KMS-11 (cell line): ENCODE data around the gene ZFP64.
A peak's percentile ranks its signal among the peaks of the same experiment; 100 is the strongest.
"Not testable (repeated sequence)": the region's sequence is repeated elsewhere in the genome, so short reads cannot be mapped to it uniquely, and the experiment has no call there.

Experiments
- H2AFZ ChIP-seq: fragments of 200-600 bp; sonication (generic); 2 replicates; pipeline ENCODE4 v1.6.1; 2016; ENCODE audit warnings: antibody characterized with exemption, mixed run types, low read depth
- H3K27ac ChIP-seq: fragments of 200-600 bp; sonication (generic); 2 replicates; pipeline ENCODE4 v1.6.1; 2016; ENCODE audit warnings: mild to moderate bottlenecking, mixed run types
- H3K27me3 ChIP-seq: fragments of 200-600 bp; sonication (generic); 2 replicates; pipeline ENCODE4 v1.6.1; 2017; ENCODE audit warnings: mild to moderate bottlenecking, low read depth, mixed run types, moderate library complexity; ENCODE audit not compliant: insufficient read depth
- H3K36me3 ChIP-seq: fragments of 200-600 bp; sonication (generic); 2 replicates; pipeline ENCODE4 v1.6.1; 2017; ENCODE audit warnings: mild to moderate bottlenecking, mixed run types; ENCODE audit not compliant: insufficient read depth
- H3K4me1 ChIP-seq: fragments of 200-600 bp; sonication (generic); 2 replicates; pipeline ENCODE4 v1.6.1; 2016; ENCODE audit warnings: mild to moderate bottlenecking, low read depth, mixed run types; ENCODE audit not compliant: poor library complexity, severe bottlenecking
- H3K4me2 ChIP-seq: fragments of 200-600 bp; sonication (generic); 2 replicates; pipeline ENCODE4 v1.7.0; 2016; ENCODE audit warnings: mild to moderate bottlenecking, mixed run types
- H3K4me3 ChIP-seq: fragments of 200-600 bp; sonication (generic); IDR thresholded peaks from 2 replicates; pipeline ENCODE4 v1.6.1; 2017; ENCODE audit warnings: low read depth, low read length, mixed read lengths; ENCODE audit not compliant: insufficient read depth
- H3K79me2 ChIP-seq: fragments of 200-600 bp; sonication (generic); 2 replicates; pipeline ENCODE4 v1.6.1; 2016; ENCODE audit warnings: low read depth, mixed run types; ENCODE audit not compliant: insufficient read depth
- H3K9ac ChIP-seq: fragments of 200-600 bp; sonication (generic); 2 replicates; pipeline ENCODE4 v1.6.1; 2016; ENCODE audit warnings: mild to moderate bottlenecking, mixed run types
- H4K20me1 ChIP-seq: fragments of 200-600 bp; sonication (generic); 2 replicates; pipeline ENCODE4 v1.6.1; 2016; ENCODE audit warnings: mild to moderate bottlenecking, mixed run types; ENCODE audit not compliant: insufficient read depth
- TF ChIP-seq, protein P1 (sequence below): fragments of 200-600 bp; sonication (generic); conservative IDR thresholded peaks from 2 replicates; pipeline ENCODE4 v1.6.1; 2017; ENCODE audit warnings: low read depth, mild to moderate bottlenecking, antibody characterized with exemption, low read length, moderate library complexity, mixed read lengths

The ZFP64 gene

DNA sequence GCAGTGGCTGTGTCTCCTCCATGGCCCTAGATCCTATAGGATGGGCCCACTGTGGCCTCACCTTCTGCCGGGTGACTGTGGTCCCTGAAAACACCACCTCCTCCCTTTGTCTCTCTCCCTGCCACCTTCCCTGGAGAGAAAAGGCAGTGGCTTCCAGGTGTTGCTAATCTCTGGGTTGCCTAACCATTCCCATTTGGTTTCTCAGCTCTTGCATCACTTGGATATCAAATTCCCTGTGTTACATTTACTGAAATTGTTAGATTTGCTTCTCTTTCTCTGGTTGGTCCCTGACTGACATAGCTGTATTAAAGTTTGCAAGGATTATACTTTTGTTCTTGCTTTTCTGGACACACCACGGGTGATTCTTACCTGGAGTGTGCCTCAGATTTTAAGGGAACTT is 9.3 kb upstream of the ZFP64 start:
- no peaks in the 10 kb centered on the region for H4K20me1 ChIP-seq
- no peak overlapping the region for H3K27ac ChIP-seq
- no peak overlapping the region for H2AFZ ChIP-seq
- TF ChIP-seq, protein P1, sequence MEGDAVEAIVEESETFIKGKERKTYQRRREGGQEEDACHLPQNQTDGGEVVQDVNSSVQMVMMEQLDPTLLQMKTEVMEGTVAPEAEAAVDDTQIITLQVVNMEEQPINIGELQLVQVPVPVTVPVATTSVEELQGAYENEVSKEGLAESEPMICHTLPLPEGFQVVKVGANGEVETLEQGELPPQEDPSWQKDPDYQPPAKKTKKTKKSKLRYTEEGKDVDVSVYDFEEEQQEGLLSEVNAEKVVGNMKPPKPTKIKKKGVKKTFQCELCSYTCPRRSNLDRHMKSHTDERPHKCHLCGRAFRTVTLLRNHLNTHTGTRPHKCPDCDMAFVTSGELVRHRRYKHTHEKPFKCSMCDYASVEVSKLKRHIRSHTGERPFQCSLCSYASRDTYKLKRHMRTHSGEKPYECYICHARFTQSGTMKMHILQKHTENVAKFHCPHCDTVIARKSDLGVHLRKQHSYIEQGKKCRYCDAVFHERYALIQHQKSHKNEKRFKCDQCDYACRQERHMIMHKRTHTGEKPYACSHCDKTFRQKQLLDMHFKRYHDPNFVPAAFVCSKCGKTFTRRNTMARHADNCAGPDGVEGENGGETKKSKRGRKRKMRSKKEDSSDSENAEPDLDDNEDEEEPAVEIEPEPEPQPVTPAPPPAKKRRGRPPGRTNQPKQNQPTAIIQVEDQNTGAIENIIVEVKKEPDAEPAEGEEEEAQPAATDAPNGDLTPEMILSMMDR: no peak
- no peak overlapping the region for H3K9ac ChIP-seq
- H3K36me3 ChIP-seq: no peaks in the 10 kb centered on the region
- no peaks in the 10 kb centered on the region for H3K27me3 ChIP-seq
- no peaks in the 10 kb centered on the region for H3K79me2 ChIP-seq
- H3K4me1 ChIP-seq: peaks cover 4% of the 10 kb centered on the region
- H3K4me3 ChIP-seq: no peak overlapping the region
- H3K4me2 ChIP-seq: no peak overlapping the region

GRCh38 chr20:52196845-52197244 is 5.3 kb upstream of the ZFP64 start:
- no peak overlapping the region for H3K4me2 ChIP-seq
- H2AFZ ChIP-seq: no peak overlapping the region
- H3K27me3 ChIP-seq: no peaks in the 10 kb centered on the region
- no peak overlapping the region for H3K27ac ChIP-seq
- H3K36me3 ChIP-seq: no peaks in the 10 kb centered on the region
- H3K79me2 ChIP-seq: no peaks in the 10 kb centered on the region
- H3K9ac ChIP-seq: no peak overlapping the region
- H3K4me3 ChIP-seq: no peak overlapping the region
- TF ChIP-seq, protein P1: no peak
- no peaks in the 10 kb centered on the region for H4K20me1 ChIP-seq
- H3K4me1 ChIP-seq: peaks cover 12% of the 10 kb centered on the region

- H3K27me3 ChIP-seq: no peaks in the 10 kb centered on the region
- peaks cover 20% of the 10 kb centered on the region for H3K4me1 ChIP-seq
- H4K20me1 ChIP-seq: no peaks in the 10 kb centered on the region
- no peak overlapping the region for H3K4me3 ChIP-seq
- H3K9ac ChIP-seq: no peak overlapping the region
- no peaks in the 10 kb centered on the region for H3K36me3 ChIP-seq
- TF ChIP-seq, protein P1: no peak
- no peak overlapping the region for H2AFZ ChIP-seq
- peaks cover 18% of the 10 kb centered on the region; the same call in 1 of the 2 replicates for H3K79me2 ChIP-seq
- no peak overlapping the region for H3K4me2 ChIP-seq
- no peak overlapping the region for H3K27ac ChIP-seq
These were observed 2.4 kb upstream of the ZFP64 start for GRCh38 chr20:52193886-52194545.

- H3K4me2 ChIP-seq: peak overlapping the region; percentile 81
- H3K9ac ChIP-seq: peak overlapping the region; percentile 93; the same call in 1 of the 2 replicates
- H4K20me1 ChIP-seq: no peaks in the 10 kb centered on the region
- H3K79me2 ChIP-seq: peaks cover 22% of the 10 kb centered on the region; the same call in 1 of the 2 replicates
- H3K27ac ChIP-seq: peak overlapping the region; percentile 91; the same call in 1 of the 2 replicates
- no peak overlapping the region for H3K4me3 ChIP-seq
- H3K36me3 ChIP-seq: no peaks in the 10 kb centered on the region
- TF ChIP-seq, protein P1: no peak
- peaks cover 20% of the 10 kb centered on the region for H3K4me1 ChIP-seq
- peak overlapping the region; percentile 77; the same call in 1 of the 2 replicates for H2AFZ ChIP-seq
- no peaks in the 10 kb centered on the region for H3K27me3 ChIP-seq
These were observed 1.6 kb upstream of the ZFP64 start for GRCh38 chr20:52193133-52193532.

- H3K4me3 ChIP-seq: not testable (repeated sequence)
These were observed 1.1 kb upstream of the ZFP64 start for GRCh38 chr20:52192719-52193007.

More at GRCh38 chr20:52192719-52193007, 1.1 kb upstream of the ZFP64 start:
- not testable (repeated sequence) for H3K36me3 ChIP-seq, H3K27me3 ChIP-seq, H4K20me1 ChIP-seq
- Histone ChIP-seq H3K9ac (peak overlapping the region; percentile 93), H3K4me2 (peak overlapping the region; percentile 81), H2AFZ (peak overlapping the region; percentile 77; the same call in 1 of the 2 replicates), H3K27ac (peak overlapping the region; percentile 91), H3K79me2 (peaks cover 26% of the 10 kb centered on the region; the same call in 1 of the 2 replicates), H3K4me1 (peaks cover 20% of the 10 kb centered on the region)
